ENCODE data around the gene PRR15.

- TF ChIP-seq, protein P1, sequence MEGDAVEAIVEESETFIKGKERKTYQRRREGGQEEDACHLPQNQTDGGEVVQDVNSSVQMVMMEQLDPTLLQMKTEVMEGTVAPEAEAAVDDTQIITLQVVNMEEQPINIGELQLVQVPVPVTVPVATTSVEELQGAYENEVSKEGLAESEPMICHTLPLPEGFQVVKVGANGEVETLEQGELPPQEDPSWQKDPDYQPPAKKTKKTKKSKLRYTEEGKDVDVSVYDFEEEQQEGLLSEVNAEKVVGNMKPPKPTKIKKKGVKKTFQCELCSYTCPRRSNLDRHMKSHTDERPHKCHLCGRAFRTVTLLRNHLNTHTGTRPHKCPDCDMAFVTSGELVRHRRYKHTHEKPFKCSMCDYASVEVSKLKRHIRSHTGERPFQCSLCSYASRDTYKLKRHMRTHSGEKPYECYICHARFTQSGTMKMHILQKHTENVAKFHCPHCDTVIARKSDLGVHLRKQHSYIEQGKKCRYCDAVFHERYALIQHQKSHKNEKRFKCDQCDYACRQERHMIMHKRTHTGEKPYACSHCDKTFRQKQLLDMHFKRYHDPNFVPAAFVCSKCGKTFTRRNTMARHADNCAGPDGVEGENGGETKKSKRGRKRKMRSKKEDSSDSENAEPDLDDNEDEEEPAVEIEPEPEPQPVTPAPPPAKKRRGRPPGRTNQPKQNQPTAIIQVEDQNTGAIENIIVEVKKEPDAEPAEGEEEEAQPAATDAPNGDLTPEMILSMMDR (IDR thresholded peaks at IDR 0.05): no peak
- no peak for TF ChIP-seq EZH2 (IDR thresholded peaks at IDR 0.05)
Observed at GRCh38 chr7:29572558-29572957, 8.9 kb downstream of the PRR15 start.

Measured in neural progenitor cell (in vitro differentiated cells).